SH-SY5Y (cell line): Measurements from ENCODE around the gene HABP2.

ENCODE experiments used
- GATA2 ChIP-seq: IDR thresholded peaks from 2 replicates; pipeline ENCODE4 v1.6.1; 2011; ENCODE audit warnings: mild to moderate bottlenecking, low read depth, low read length
- GATA3 ChIP-seq: IDR thresholded peaks from 2 replicates; pipeline ENCODE4 v1.6.1; 2011; ENCODE audit warnings: low read depth, mild to moderate bottlenecking, low read length, moderate library complexity

- no peak for TF ChIP-seq GATA2
- TF ChIP-seq GATA3, result no peak
These were observed 29.8 kb upstream of the HABP2 start for GRCh38 chr10:113523071-113523470.
